ENCODE data around the gene TRIM41. TPM values are rescaled to one million over a fixed set of nuclear protein-coding genes. Genes with fewer than 3 reads are reported as not detected.

The TRIM41 gene
- total and polyA plus RNA-seq, 9 of the 15 experiments (the other 6 are each of a cell fraction or from before 2014, with no cell fraction given), result 1.8 to 47.6 (median 20.9) TPM

GRCh38 chr5:181207214-181207959 lies 15.7 kb upstream of the TRIM41 start (continued):
- TF ChIP-seq, protein P1, sequence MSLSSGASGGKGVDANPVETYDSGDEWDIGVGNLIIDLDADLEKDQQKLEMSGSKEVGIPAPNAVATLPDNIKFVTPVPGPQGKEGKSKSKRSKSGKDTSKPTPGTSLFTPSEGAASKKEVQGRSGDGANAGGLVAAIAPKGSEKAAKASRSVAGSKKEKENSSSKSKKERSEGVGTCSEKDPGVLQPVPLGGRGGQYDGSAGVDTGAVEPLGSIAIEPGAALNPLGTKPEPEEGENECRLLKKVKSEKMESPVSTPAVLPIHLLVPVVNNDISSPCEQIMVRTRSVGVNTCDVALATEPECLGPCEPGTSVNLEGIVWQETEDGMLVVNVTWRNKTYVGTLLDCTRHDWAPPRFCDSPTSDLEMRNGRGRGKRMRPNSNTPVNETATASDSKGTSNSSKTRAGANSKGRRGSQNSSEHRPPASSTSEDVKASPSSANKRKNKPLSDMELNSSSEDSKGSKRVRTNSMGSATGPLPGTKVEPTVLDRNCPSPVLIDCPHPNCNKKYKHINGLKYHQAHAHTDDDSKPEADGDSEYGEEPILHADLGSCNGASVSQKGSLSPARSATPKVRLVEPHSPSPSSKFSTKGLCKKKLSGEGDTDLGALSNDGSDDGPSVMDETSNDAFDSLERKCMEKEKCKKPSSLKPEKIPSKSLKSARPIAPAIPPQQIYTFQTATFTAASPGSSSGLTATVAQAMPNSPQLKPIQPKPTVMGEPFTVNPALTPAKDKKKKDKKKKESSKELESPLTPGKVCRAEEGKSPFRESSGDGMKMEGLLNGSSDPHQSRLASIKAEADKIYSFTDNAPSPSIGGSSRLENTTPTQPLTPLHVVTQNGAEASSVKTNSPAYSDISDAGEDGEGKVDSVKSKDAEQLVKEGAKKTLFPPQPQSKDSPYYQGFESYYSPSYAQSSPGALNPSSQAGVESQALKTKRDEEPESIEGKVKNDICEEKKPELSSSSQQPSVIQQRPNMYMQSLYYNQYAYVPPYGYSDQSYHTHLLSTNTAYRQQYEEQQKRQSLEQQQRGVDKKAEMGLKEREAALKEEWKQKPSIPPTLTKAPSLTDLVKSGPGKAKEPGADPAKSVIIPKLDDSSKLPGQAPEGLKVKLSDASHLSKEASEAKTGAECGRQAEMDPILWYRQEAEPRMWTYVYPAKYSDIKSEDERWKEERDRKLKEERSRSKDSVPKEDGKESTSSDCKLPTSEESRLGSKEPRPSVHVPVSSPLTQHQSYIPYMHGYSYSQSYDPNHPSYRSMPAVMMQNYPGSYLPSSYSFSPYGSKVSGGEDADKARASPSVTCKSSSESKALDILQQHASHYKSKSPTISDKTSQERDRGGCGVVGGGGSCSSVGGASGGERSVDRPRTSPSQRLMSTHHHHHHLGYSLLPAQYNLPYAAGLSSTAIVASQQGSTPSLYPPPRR (CRISPR knock-in tag; IDR thresholded peaks at IDR 0.05; ENCODE audit: borderline replicate concordance), result no peak
- TF ChIP-seq ZNF431 (CRISPR knock-in tag; IDR thresholded peaks at IDR 0.05) (0 out of 2 replicates have a peak, but pooled peaks have one; percentile 33), RBM39 (optimal IDR thresholded peaks at IDR 0.05; ENCODE audit: low read depth, low read length) (no peak), MYC (IDR thresholded peaks at IDR 0.05; ENCODE audit: low read depth, low read length) (no peak; the same call in 1 of the 2 replicates), MYC (CRISPR knock-in tag; IDR thresholded peaks at IDR 0.05; ENCODE audit: borderline replicate concordance, low read depth) (no peak), TAF1 (IDR thresholded peaks at IDR 0.05; ENCODE audit: control insufficient read depth, extremely low read depth, insufficient read depth, low read length, severe bottlenecking) (peak; percentile 27), HNRNPLL (IDR thresholded peaks at IDR 0.05; ENCODE audit: low read depth, low read length, poor library complexity, severe bottlenecking) (peak; percentile 16), NBN (IDR thresholded peaks at IDR 0.05; ENCODE audit: low read depth) (peak; percentile 73; the same call in 1 of the 2 replicates), ETS2 (tag; IDR thresholded peaks at IDR 0.05; ENCODE audit: borderline replicate concordance, poor library complexity, severe bottlenecking) (no peak), CSDE1 (IDR thresholded peaks at IDR 0.05) (peak in 1 of 2 experiments; percentile 81; a peak in 2 of 4 replicates), SAP30 (IDR thresholded peaks at IDR 0.05; ENCODE audit: borderline replicate concordance, insufficient read depth, low read depth, low read length, poor library complexity, severe bottlenecking) (peak; percentile 55), ZNF224 (CRISPR knock-in tag; IDR thresholded peaks at IDR 0.05) (no peak), CEBPG (CRISPR knock-in tag; IDR thresholded peaks at IDR 0.05) (no peak), CEBPG (tag; conservative IDR thresholded peaks at IDR 0.05 in 1 of 2, IDR thresholded peaks at IDR 0.05 in 1 of 2) (peak in 1 of 2 experiments; percentile 42; a peak in 2 of 4 replicates), GABPA (tag; conservative IDR thresholded peaks at IDR 0.05; ENCODE audit: low read depth) (peak; percentile 30; the same call in 1 of the 2 replicates), MAFF (IDR thresholded peaks at IDR 0.05; ENCODE audit: low read length) (no peak), HNRNPL (IDR thresholded peaks at IDR 0.05; ENCODE audit: low read depth, low read length) (no peak), PML (IDR thresholded peaks at IDR 0.05; ENCODE audit: low read length) (peak; percentile 24; the same call in 1 of the 2 replicates), XRCC3 (IDR thresholded peaks at IDR 0.05) (no peak)
- TF ChIP-seq, protein P2, sequence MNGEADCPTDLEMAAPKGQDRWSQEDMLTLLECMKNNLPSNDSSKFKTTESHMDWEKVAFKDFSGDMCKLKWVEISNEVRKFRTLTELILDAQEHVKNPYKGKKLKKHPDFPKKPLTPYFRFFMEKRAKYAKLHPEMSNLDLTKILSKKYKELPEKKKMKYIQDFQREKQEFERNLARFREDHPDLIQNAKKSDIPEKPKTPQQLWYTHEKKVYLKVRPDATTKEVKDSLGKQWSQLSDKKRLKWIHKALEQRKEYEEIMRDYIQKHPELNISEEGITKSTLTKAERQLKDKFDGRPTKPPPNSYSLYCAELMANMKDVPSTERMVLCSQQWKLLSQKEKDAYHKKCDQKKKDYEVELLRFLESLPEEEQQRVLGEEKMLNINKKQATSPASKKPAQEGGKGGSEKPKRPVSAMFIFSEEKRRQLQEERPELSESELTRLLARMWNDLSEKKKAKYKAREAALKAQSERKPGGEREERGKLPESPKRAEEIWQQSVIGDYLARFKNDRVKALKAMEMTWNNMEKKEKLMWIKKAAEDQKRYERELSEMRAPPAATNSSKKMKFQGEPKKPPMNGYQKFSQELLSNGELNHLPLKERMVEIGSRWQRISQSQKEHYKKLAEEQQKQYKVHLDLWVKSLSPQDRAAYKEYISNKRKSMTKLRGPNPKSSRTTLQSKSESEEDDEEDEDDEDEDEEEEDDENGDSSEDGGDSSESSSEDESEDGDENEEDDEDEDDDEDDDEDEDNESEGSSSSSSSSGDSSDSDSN (IDR thresholded peaks at IDR 0.05; ENCODE audit: borderline replicate concordance in 1 of 2, low read depth in 2 of 2, low read length in 2 of 2), result no peak

All from K562 (cell line).